ENCODE measurements around the gene LSM7. TPM values are rescaled to one million over a fixed set of nuclear protein-coding genes. Genes with fewer than 3 reads are reported as not detected.
A peak's percentile ranks its signal among the peaks of the same experiment; 100 is the strongest.

Gene LSM7
- polyA plus RNA-seq, 5 donors: 89.7 to 151 (median 99.2) TPM

DNA sequence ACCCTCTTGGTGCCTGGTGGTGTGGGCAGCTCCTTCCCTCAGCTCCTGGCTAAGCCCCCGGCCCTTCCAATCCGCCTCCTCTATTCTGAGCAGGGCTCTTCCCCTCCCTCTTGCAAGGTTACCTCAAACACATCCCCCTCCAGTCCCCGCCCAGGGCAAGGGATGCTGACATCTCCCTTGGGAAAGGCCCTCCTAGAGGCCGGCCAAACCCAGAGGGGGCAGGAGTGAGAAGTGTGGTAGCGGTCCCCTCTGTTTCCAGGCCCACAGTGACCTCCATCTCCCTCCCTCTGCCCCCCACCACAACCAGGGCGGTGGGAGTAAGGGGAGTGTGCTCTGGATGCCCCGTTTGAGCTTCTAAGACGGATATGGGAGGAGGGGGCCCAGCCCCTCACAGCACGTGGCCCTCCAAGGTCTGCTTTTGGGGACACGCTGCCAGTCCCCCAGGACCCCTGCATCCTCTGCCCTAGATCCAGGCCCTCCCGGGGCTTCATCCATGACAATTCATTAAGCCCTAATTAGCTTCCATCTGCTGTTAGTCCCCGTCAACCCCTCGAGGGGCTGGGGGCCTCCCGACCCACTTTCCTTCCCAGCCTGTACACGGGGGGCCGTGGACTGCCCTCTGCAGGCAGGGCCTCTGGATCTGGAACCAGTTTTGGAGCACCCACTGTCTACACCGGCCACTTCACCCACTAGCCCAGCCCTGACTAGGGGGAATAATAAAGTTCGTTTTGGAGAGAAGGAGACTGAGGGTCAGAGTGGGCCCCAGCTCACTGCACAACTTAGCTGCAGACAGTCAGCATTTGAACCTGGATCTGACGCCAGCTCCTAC is 22.7 kb downstream of the LSM7 start:
- no peak for DNase-seq

DNA sequence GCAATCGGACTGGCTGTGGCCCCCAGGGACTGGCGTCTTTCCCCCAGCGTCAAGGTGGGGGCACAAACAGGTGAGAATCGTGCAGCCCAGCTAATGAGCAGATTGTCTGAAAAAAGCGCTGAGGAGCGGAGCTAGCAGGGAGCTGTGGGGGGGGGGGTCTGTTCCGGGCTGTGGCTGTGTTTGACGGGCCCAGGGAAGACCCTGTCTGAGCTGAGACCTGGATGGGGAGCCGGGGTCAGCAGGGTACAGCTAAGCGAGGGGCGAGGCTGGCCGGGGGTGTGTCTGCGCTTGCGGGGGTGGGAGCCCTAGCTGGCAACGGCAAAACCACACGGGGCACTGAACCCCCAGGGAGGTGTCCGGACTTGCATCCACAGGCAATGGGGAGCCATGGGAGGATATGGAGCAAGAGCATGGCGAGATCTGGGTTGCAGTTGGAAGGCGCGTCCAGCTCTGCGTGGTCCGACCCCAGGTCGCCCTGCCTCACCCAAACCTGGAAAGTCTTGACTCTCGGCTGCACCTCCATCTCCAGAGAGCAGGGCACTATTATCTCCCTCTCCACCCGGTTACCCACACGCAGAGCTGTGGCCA is 25.1 kb downstream of the LSM7 start:
- no peak for DNase-seq

GRCh38 chr19:2302319-2303210 is 25.8 kb downstream of the LSM7 start:
- peak in 1 of 2 donors; percentile 40 for DNase-seq

DNA sequence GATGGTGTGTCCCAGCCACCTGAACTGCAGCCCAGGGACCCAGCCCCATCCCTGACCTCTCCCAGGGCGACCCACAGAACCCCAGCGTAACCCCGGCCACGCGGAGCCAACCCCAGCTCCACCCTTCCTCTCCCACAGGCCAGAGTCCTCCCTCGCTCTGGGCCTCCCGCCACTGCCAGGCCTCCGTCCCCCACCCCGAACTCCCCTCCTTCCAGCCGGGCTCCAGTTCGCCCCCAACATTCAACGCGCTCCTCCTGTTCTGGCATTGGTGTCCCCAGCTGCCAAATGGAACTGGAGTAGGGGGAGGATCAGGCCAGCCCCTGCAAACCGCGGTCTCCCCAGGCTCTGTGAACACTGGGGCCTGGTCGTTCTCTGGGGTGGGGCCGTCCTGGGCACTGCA is 27.9 kb downstream of the LSM7 start:
- no peak for DNase-seq

DNA sequence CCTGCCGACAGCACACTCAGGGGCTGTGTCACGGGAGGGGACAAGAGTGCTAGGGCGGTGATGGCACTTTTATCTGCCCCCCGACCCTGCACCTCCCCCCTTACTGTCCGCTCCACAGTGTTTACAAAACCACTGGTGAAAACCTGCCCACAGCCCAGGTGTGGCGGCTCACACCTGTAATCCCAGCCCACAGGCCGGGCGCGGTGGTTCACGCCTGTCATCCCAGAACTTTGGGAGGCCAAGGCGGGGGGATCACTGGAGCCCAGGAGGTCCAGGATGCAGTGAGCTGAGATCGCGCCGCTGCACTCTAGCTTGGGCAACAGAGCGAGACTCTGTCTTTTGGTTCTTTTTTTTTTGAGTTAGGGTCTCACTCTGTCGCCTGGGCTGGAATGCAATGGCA is 32.2 kb downstream of the LSM7 start:
- DNase-seq: no peak

DNA sequence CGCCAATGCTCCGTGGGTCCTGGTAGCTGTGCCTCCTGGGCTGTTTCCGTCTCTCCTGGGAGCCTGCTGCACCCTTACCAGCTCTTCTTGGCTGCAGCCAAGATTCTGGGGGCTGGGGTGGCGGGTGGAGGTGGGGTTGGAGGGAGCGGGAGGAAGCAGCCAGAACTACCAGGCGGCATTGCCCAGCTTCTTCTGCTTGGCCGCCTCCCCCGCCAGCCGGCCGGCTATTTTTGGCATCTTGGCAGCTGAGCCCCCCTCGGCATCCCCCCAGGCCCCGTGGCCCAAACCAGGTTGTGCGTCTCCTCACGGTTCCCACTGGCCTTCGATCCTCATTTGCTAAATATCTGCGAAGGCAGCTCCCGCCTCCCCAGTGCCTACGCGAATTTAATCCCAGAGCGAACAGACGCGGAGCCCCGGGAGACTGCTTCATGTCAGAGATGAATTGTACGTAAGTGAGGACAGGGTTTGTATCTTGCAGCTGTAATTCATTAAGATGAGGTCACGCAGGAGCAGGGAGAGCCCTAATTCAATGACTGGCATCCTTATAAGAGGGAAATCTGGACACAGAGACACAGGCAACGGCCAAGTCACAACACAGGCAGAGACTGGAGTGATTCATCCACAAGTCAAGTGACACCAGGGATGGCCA is 33.6 kb downstream of the LSM7 start:
- DNase-seq: no peak

GRCh38 chr19:2291185-2291751 is 37.1 kb downstream of the LSM7 start:
- no peak for DNase-seq

GRCh38 chr19:2290441-2291184 is 37.8 kb downstream of the LSM7 start:
- no peak for DNase-seq

DNA sequence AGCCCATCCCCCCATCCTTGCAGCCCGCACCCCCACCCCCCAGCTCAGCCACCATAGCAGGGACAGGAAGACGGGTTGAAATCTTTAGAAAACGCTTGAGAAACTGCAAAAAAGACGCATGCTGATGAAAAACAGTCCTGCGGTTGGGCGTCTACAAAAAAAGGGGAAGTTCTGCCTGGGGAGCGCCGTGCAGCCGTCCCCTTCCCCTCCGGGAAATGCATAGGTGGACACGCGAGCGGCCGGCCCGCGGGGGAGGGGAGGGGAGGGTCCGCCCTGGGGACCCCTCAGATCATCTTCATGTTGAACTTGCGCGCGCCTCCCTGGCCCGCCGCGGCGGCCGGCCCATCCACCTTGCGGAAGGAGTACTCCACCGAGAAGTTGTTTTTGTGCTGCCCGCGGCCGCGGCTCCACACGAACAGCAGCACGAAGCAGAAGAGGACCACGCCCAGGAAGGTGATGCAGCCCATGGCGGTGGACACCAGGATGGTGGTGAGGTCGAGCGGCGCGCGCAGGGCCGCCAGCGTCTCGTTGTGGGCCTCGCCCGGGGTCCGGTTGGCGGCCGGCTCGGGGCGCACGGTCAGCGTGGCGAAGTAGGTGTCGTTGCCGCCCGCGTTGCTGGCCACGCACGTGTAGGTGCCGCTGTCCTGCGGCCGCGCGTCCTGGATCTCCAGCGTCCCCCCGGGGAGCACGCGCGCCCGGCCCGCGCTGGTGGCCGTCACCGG is 38.5 kb downstream of the LSM7 start:
- no peak for DNase-seq

GRCh38 chr19:2288818-2289713 is 39.3 kb downstream of the LSM7 start:
- DNase-seq: no peak

GRCh38 chr19:2288338-2288817 is 40.0 kb downstream of the LSM7 start:
- no peak for DNase-seq

GRCh38 chr19:2287585-2288337 is 40.6 kb downstream of the LSM7 start:
- no peak for DNase-seq

DNA sequence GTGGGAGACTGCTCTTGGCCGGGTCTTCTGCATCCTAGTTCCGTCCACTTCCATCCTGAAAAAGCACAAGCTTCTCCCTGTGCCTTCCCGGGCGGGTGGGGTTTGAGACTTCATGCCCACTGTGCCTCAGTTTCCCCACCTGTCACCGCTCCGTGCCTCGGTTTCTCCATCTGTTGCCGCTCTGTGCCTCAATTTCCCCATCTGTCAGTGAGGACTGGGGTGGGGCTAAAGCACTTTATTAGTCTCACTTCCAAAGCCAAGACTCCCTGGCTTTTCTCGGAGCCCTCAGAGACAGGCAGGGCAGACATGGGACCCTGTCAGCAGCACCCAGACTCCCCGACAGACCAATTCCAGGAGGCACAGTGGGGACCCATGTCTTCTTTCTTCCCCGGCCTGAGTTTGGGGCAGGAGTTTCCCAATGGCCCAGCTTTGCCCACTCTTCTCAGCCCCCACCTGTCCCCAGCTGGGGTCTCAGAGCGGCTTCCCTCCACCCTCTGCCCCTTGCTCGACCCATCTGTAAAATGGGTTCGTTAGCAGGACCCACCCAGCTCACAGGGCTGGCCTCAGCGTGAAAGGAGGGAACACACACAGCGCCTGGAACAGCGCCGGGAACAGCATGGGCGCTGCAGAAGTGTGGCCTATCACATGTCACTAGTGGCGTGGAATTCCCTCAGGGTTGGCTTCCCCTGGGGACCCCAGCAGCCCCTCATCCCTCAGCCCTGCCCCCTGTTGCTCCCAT is 41.8 kb downstream of the LSM7 start:
- no peak for DNase-seq

- DNase-seq: no peak
These were observed 44.4 kb downstream of the LSM7 start for GRCh38 chr19:2283835-2284507.

GRCh38 chr19:2282862-2283237 is 45.5 kb downstream of the LSM7 start:
- no peak for DNase-seq

- peak in 1 of 2 donors; percentile 48 for DNase-seq
These were observed 46.1 kb downstream of the LSM7 start, which contains the start of gene PEAK3 for GRCh38 chr19:2282062-2282861. TSS of gene PEAK3 (minus strand) at chr19:2282175. CDS start at chr19:2280931, 1,244 bp downstream.

All from right lung (tissue), 5 donors.